ENCODE measurements around the gene KRT77.

- TF ChIP-seq YY1 (IDR thresholded peaks at IDR 0.05; ENCODE audit: insufficient read depth, insufficient read length) (no peak), ZNF274 (IDR thresholded peaks at IDR 0.05; ENCODE audit: low read depth, low read length) (no peak)
Observed at GRCh38 chr12:52748578-52748977, 45.3 kb upstream of the KRT77 start.
